Epithelial cell of proximal tubule (primary cell): Measurements from ENCODE around the gene RPS6KC1. TPM values are rescaled to one million over a fixed set of nuclear protein-coding genes. Genes with fewer than 3 reads are reported as not detected.
"Not testable (repeated sequence)": the region's sequence is repeated elsewhere in the genome, so short reads cannot be mapped to it uniquely, and the experiment has no call there.

Source experiments
- DNase-seq: peaks from one replicate; pipeline ENCODE4 v3.0.0-alpha.2; 2011; ENCODE audit warnings: low read depth
- H3K4me3 ChIP-seq: 2 replicates; pipeline ENCODE4 v1.5.1; 2011; ENCODE audit warnings: low read depth, mild to moderate bottlenecking, low read length
- CTCF ChIP-seq: conservative IDR thresholded peaks from 2 replicates; pipeline ENCODE4 v1.5.1; 2012; ENCODE audit warnings: low read depth, mild to moderate bottlenecking, low read length
- total RNA-seq: library from RNA; depleted of rRNA; stranded (reverse); fragments of >200 nt; gene quantifications from 2 replicates; pipeline ENCODE4 v1.2.3, GENCODE V29; 2015

Gene RPS6KC1
- total RNA-seq, 1 donor from 2014 or later: 8.5 TPM

DNA sequence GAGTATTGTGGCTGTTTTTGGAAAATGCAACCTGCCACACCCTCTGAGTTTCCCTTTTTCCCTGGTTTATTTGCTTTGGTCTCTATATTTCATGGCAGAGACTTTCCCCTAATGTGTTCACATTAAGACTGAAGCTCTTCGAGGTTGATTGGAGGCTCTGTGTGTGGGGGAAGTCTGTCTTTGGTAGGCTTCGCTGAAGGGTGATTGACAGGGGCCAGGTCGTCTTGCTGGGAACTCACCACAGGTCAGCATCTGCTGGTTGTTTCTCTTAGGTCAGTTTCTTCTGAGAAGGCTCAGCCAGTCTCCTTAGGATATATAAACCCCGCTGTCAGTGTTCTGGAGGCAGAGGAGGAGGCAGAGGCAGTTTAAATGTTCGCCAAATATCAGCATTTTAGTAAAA lies 249.4 kb downstream of the RPS6KC1 start:
- no peak overlapping the region for H3K4me3 ChIP-seq
- no peak for DNase-seq
- TF ChIP-seq CTCF: no peak

- DNase-seq: not testable (repeated sequence)
Measured at GRCh38 chr1:213301524-213301923, 250.5 kb downstream of the RPS6KC1 start.

GRCh38 chr1:213303286-213303685 lies 252.2 kb downstream of the RPS6KC1 start:
- no peak for DNase-seq
- no peak for TF ChIP-seq CTCF
- H3K4me3 ChIP-seq: no peak overlapping the region

More at GRCh38 chr1:213301524-213301923, 250.5 kb downstream of the RPS6KC1 start:
- not testable (repeated sequence) for H3K4me3 ChIP-seq

GRCh38 chr1:213315571-213315970 lies 264.5 kb downstream of the RPS6KC1 start:
- TF ChIP-seq CTCF: no peak
- H3K4me3 ChIP-seq: no peak overlapping the region

GRCh38 chr1:213318458-213318857 lies 267.4 kb downstream of the RPS6KC1 start:
- not testable (repeated sequence) for H3K4me3 ChIP-seq, DNase-seq

More at GRCh38 chr1:213315571-213315970, 264.5 kb downstream of the RPS6KC1 start:
- DNase-seq: no peak

GRCh38 chr1:213320191-213320870 lies 269.3 kb downstream of the RPS6KC1 start:
- H3K4me3 ChIP-seq: no peak overlapping the region
- TF ChIP-seq CTCF: no peak
- no peak for DNase-seq

Other genes with a start within 250 kb of the RPS6KC1 start
- not detected in 2 replicates for gene SPATA45, start 203.6 kb upstream of the RPS6KC1 start, total RNA-seq
- 6.9 and 7.0 TPM in 2 replicates for gene FLVCR1, start 193.0 kb upstream of the RPS6KC1 start, total RNA-seq
- gene VASH2, start 100.7 kb upstream of the RPS6KC1 start, total RNA-seq: 0.63 and 3.3 TPM in 2 replicates
- gene ANGEL2, start 35.4 kb upstream of the RPS6KC1 start, total RNA-seq: 14.8 and 27.4 TPM in 2 replicates